ENCODE results near the gene SLIT3. TPM values are rescaled to one million over a fixed set of nuclear protein-coding genes. Genes with fewer than 3 reads are reported as not detected.

Gene SLIT3
- total and polyA plus RNA-seq, 9 of the 15 experiments (the other 6 are each of a cell fraction or from before 2014, with no cell fraction given): 0.01 to 0.04 TPM; not detected in 7

DNA sequence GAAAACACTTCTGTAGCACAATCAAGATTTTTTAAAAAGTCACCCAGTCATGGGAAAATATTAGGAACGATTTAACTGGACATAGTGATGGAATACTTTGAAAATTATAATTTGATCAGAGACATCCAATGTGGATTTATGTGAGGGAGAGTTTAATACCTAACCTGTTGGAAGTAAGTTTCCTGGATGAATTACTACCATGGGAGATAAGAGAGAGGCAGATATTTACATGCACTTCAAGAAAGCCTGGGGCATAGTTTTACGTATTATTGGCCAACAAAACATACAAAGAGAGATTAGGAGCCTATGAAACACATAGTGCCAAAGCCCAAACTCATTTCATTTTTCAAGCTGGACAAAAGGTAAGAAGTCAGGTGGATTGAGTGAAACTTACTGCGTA, 336.8 kb downstream of the SLIT3 start:
- intact Hi-C loops (cut with micrococcal nuclease): no loop called here
- FAIRE-seq: no peak

More for the DNA sequence above, 336.8 kb downstream of the SLIT3 start:
- Histone ChIP-seq H3K9ac (ENCODE audit: insufficient read depth in 1 of 2, low read depth in 2 of 2, low read length in 2 of 2) (no peak overlapping the region), H2AFZ (ENCODE audit: low read depth, low read length) (no peak overlapping the region), H3K4me1 (replicated peaks in 1 of 2; ENCODE audit: control insufficient read depth in 2 of 2, insufficient read depth in 2 of 2, low read length in 2 of 2) (no peaks in the 10 kb centered on the region), H3K9me3 (replicated peaks; ENCODE audit: control insufficient read depth, insufficient read depth, low read depth, low read length) (no peaks in the 10 kb centered on the region), H3K4me2 (ENCODE audit: insufficient read depth, low read length) (no peak overlapping the region), H3K27me3 (ENCODE audit: control insufficient read depth in 2 of 2, insufficient read depth in 2 of 2, low read length in 2 of 2) (peaks cover 0 to 10% of the 10 kb centered on the region in 2 experiments; a peak in 2 of 5 replicates), H3K79me2 (ENCODE audit: control insufficient read depth, insufficient read depth, low read length) (no peaks in the 10 kb centered on the region), H4K20me1 (replicated peaks; ENCODE audit: control insufficient read depth, insufficient read depth, low read length) (no peaks in the 10 kb centered on the region), H3K9me1 (ENCODE audit: control insufficient read depth, insufficient read depth, low read length) (no peaks in the 10 kb centered on the region), H3K4me3 (no peak overlapping the region), H3K36me3 (ENCODE audit: control insufficient read depth, insufficient read depth, low read length) (no peaks in the 10 kb centered on the region), H3K27ac (ENCODE audit: extremely low read depth, low read depth, low read length) (no peak overlapping the region)
- ChIA-PET CTCF (ENCODE audit: low intra/inter-chr PET ratio) (no interaction called here), POLR2A (interaction anchor here (0.8 kb wide), 1 partner anchor 23 kb away, joined by 3 read pairs; no protein-coding TSS in a partner anchor)
- ATAC-seq (no peak), DNase-seq (ENCODE audit: extremely low read depth in 1 of 4, low spot score in 3 of 4) (no peak)
- in situ Hi-C loops (cut with MboI): no loop called here
- no TSS peak for BruUV-seq (replicated peaks)
- TF ChIP-seq TEAD4 (IDR thresholded peaks at IDR 0.05; ENCODE audit: low read length): no peak
- no peak for TF ChIP-seq TEAD4 (CRISPR knock-in tag; IDR thresholded peaks at IDR 0.05; ENCODE audit: borderline replicate concordance)
- no peak for TF ChIP-seq ZNF77 (CRISPR knock-in tag; IDR thresholded peaks at IDR 0.05)
- TF ChIP-seq, protein P1, sequence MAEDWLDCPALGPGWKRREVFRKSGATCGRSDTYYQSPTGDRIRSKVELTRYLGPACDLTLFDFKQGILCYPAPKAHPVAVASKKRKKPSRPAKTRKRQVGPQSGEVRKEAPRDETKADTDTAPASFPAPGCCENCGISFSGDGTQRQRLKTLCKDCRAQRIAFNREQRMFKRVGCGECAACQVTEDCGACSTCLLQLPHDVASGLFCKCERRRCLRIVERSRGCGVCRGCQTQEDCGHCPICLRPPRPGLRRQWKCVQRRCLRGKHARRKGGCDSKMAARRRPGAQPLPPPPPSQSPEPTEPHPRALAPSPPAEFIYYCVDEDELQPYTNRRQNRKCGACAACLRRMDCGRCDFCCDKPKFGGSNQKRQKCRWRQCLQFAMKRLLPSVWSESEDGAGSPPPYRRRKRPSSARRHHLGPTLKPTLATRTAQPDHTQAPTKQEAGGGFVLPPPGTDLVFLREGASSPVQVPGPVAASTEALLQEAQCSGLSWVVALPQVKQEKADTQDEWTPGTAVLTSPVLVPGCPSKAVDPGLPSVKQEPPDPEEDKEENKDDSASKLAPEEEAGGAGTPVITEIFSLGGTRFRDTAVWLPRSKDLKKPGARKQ (CRISPR knock-in tag; IDR thresholded peaks at IDR 0.05): no peak
- no peak for TF ChIP-seq MIER1 (IDR thresholded peaks at IDR 0.05; ENCODE audit: low read depth)
- no peak for TF ChIP-seq EZH2 (IDR thresholded peaks at IDR 0.05; ENCODE audit: borderline replicate concordance, low read depth, low read length)
- TF ChIP-seq ZC3H4 (CRISPR knock-in tag; IDR thresholded peaks at IDR 0.05; ENCODE audit: borderline replicate concordance): no peak
- no peak for TF ChIP-seq MAZ (CRISPR knock-in tag; conservative IDR thresholded peaks at IDR 0.05 in 1 of 2, IDR thresholded peaks at IDR 0.05 in 1 of 2)
- WGBS (ENCODE audit: insufficient coverage, low coverage, missing lambda C conversion rate): 0% methylated on average over 3 of the region's 3 CpGs
